Glutamatergic neuron (in vitro differentiated cells): ENCODE measurements around the gene DLG2. TPM values are rescaled to one million over a fixed set of nuclear protein-coding genes. Genes with fewer than 3 reads are reported as not detected.
"Not testable (repeated sequence)": the region's sequence is repeated elsewhere in the genome, so short reads cannot be mapped to it uniquely, and the experiment has no call there.

ENCODE experiments used
- DNase-seq: peaks from one replicate; pipeline ENCODE4 v3.0.0; 2022
- H3K27ac Mint-ChIP-seq: one replicate; pipeline ENCODE4 v1.8.0; 2020; ENCODE audit warnings: mild to moderate bottlenecking, mixed read lengths, inconsistent platforms; ENCODE audit not compliant: unreplicated experiment
- H3K27me3 Mint-ChIP-seq: one replicate; pipeline ENCODE4 v1.8.0; 2020; ENCODE audit warnings: mild to moderate bottlenecking, moderate library complexity, mixed read lengths, inconsistent platforms; ENCODE audit not compliant: unreplicated experiment
- H3K36me3 Mint-ChIP-seq: one replicate; pipeline ENCODE4 v1.8.0; 2020; ENCODE audit warnings: mild to moderate bottlenecking, mixed read lengths, inconsistent platforms; ENCODE audit not compliant: unreplicated experiment
- H3K4me1 Mint-ChIP-seq: one replicate; pipeline ENCODE4 v1.8.0; 2020; ENCODE audit warnings: mild to moderate bottlenecking, low read depth, mixed read lengths, inconsistent platforms; ENCODE audit not compliant: unreplicated experiment
- H3K4me3 Mint-ChIP-seq: one replicate; pipeline ENCODE4 v1.8.0; 2020; ENCODE audit warnings: mild to moderate bottlenecking, mixed read lengths, inconsistent platforms; ENCODE audit not compliant: unreplicated experiment
- H3K9me3 Mint-ChIP-seq: one replicate; pipeline ENCODE4 v1.8.0; 2020; ENCODE audit warnings: mild to moderate bottlenecking, moderate library complexity, mixed read lengths, inconsistent platforms; ENCODE audit not compliant: unreplicated experiment
- CTCF ChIP-seq: fragments of 200-600 bp; sonication (generic); IDR thresholded peaks from one replicate; pipeline ENCODE4 v1.5.0; 2021; ENCODE audit not compliant: partially characterized antibody, unreplicated experiment
- total RNA-seq: library from RNA; stranded (reverse); fragmentation: NEBNext Ultra II Directional; extraction: Animal tissue kit (Norgen Biotek cat#: 25700); gene quantifications from one replicate; pipeline ENCODE4 v1.2.1, GENCODE V29; 2021; ENCODE audit not compliant: unreplicated experiment

The DLG2 gene
- total RNA-seq, 1 donor from 2014 or later, result 2.9 TPM

GRCh38 chr11:85123752-85124231, 503.4 kb downstream of the DLG2 start:
- TF ChIP-seq CTCF, result no peak
- Mint-ChIP-seq H3K27ac (no peak overlapping the region), H3K36me3 (no peaks in the 10 kb centered on the region), H3K27me3 (no peaks in the 10 kb centered on the region), H3K4me1 (no peaks in the 10 kb centered on the region), H3K9me3 (no peaks in the 10 kb centered on the region), H3K4me3 (no peak overlapping the region)
- DNase-seq, result no peak

- Mint-ChIP-seq H3K27me3 (no peaks in the 10 kb centered on the region), H3K27ac (no peak overlapping the region)
Observed at GRCh38 chr11:85118151-85118550, 509.0 kb downstream of the DLG2 start.

DNA sequence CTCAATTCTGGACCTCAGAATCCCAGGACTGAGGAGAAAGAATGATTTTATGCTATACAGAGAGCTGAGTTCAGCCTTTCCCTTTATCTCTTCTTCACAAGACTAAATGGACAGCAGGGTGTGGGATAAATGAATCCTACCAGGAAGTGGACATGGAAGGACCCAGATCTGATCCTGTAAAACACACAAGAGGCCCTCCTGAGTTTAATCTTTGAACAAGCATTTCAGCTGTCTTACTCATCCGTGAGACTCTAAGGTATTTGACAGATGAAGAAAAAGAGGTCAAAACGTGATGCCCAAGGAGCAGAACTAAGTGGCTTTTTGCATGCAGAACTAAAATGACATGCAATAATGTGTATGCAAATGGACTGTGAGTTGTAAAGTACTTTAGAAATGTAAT, 511.3 kb downstream of the DLG2 start:
- TF ChIP-seq CTCF, result no peak
- Mint-ChIP-seq H3K36me3 (no peaks in the 10 kb centered on the region), H3K27ac (no peak overlapping the region), H3K4me1 (no peaks in the 10 kb centered on the region), H3K4me3 (no peak overlapping the region), H3K9me3 (no peaks in the 10 kb centered on the region), H3K27me3 (no peaks in the 10 kb centered on the region)
- no peak for DNase-seq

More at GRCh38 chr11:85118151-85118550, 509.0 kb downstream of the DLG2 start:
- DNase-seq, result no peak
- Mint-ChIP-seq H3K4me3 (no peak overlapping the region), H3K36me3 (no peaks in the 10 kb centered on the region), H3K9me3 (no peaks in the 10 kb centered on the region), H3K4me1 (no peaks in the 10 kb centered on the region)
- no peak for TF ChIP-seq CTCF

DNA sequence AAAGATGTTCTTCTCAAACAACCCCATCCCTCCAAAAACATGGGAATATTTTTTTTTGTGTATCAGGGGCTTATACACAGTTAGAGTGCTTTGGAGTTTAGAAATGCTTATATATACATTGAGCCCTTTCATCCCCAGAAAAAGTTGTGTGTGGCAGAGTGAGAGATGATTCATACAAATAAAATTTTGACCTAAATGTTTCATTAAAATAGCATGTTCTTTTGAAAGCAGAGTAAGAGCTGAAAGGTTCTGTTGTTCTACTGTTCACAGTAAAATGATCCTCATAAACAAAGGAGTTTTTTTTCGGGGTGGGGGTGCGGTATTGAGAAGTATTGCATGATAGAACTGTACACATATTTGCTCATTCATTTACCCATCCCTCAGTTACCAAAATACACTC, 512.4 kb downstream of the DLG2 start:
- DNase-seq, result no peak
- H3K36me3 Mint-ChIP-seq, result no peaks in the 10 kb centered on the region
- no peaks in the 10 kb centered on the region for H3K4me1 Mint-ChIP-seq
- no peak overlapping the region for H3K27ac Mint-ChIP-seq
- no peak overlapping the region for H3K4me3 Mint-ChIP-seq
- no peaks in the 10 kb centered on the region for H3K27me3 Mint-ChIP-seq
- no peak for TF ChIP-seq CTCF
- H3K9me3 Mint-ChIP-seq, result no peaks in the 10 kb centered on the region

GRCh38 chr11:85110246-85110645, 516.9 kb downstream of the DLG2 start:
- not testable (repeated sequence) for DNase-seq, H3K27me3 Mint-ChIP-seq, H3K4me1 Mint-ChIP-seq, H3K4me3 Mint-ChIP-seq, H3K27ac Mint-ChIP-seq, H3K36me3 Mint-ChIP-seq, H3K9me3 Mint-ChIP-seq

GRCh38 chr11:85109141-85109540, 518.0 kb downstream of the DLG2 start:
- Mint-ChIP-seq H3K27me3 (no peaks in the 10 kb centered on the region), H3K4me3 (no peak overlapping the region), H3K4me1 (no peaks in the 10 kb centered on the region), H3K27ac (no peak overlapping the region), H3K9me3 (no peaks in the 10 kb centered on the region), H3K36me3 (no peaks in the 10 kb centered on the region)
- no peak for TF ChIP-seq CTCF
- DNase-seq, result no peak
